Endothelial cell of hepatic sinusoid (primary cell): ENCODE results near the gene CFAP298.
"Not testable (repeated sequence)": the region's sequence is repeated elsewhere in the genome, so short reads cannot be mapped to it uniquely, and the experiment has no call there.

Experiments
- in situ Hi-C: cut with HindIII; loops from 2 replicates; pipeline ENCODE4 v1.10.0; 2017; ENCODE audit warnings: low sequenced_read_pairs

The CFAP298 gene

DNA sequence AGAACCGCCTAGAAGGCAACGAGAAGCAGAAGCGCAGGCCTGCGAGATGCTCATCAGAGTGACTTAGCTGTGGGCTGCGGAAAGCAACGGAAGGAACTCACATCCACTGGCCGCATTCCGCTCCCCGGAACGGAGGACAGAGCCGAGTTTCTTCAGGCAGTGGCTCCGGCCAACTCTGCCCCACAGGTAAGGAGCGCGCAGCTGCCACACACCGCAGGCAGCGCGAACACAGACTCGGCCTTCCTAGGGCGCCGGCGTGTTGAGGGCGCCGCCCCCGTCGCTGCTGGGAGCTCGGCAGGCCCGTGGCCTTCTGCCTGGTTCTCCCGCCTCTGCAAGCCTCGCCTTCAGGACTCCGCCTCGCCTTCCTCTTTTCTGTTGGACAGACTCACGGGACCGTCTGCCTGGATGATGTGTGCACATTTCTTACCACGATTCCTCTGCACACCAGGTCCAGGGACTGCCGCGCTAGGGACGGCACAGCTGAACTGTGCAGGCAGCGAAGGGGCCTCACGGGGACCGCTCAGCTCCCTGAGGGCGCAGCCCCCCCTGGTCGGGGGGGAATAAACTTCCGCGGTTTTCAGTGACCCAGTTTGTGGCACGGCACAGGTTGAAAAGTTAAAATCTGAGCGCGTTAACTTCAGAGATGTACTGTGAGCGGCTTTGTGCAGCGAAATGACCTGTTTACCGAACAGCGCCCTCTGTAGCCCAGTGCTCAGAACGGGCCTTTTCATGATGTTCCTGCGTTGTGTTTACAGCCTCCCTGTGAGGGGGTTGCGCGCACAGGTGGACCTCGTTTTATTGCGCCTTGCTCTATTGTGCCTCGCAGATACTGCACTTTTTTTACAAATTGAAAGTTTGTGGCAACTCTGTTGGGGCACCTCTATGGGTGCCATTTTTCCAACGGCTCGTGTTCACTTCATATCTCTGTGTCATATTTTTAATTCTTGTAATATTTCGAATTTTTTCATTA lies 42.6 kb downstream of the CFAP298 start:
- in situ Hi-C loops = no loop called here

DNA sequence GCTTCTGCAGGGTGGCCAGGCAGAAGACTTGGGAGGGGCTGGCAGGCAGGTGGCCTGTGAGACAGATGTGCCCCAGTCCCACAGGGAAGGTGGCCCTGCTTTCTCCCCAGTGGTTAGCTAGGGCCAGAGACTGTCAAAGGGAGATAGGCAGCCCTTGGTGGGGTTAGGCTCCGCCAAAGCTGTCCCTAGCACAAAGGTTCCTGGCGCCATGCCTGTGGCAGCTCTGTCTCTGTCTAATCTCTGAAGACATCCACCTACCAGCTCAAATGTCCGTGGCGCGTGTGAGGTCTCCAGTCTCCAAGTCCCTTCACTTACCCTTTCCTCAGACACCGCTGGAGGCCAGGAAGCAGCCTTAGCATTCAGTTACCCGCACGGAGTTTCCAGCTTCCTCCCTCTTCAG lies 44.6 kb downstream of the CFAP298 start:
- in situ Hi-C loops = no loop called here

DNA sequence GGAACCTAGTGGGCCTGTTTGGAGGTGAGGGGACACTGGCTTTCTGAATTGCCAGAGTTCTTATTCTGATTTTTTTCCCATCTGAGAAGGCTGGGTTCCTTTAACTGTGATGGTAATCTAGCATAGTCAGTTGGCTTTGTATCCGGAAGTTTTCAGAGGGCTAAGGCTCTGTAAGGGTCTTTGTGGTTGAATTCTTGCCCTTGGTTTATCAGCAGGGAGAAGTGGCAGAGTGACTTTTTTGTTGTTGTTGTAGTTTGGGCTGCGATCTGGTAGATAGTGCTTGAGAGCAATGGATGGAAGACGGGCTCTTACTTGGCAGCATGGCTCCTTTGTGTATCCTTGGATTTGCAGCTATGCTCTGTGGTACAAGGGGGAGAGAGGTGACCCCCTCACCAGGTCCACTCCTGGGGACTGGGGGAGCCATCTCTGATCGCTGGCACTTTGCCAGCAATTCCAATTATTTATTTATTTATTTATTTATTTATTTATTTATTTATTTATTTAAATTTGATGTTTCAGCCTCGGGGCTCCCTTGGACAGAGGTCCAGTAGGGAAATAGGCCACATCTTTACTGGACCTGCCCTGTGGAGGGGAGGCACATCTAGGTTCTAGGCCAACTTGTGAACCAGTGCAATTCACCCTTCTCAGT lies 45.3 kb downstream of the CFAP298 start:
- in situ Hi-C loops = no loop called here

DNA sequence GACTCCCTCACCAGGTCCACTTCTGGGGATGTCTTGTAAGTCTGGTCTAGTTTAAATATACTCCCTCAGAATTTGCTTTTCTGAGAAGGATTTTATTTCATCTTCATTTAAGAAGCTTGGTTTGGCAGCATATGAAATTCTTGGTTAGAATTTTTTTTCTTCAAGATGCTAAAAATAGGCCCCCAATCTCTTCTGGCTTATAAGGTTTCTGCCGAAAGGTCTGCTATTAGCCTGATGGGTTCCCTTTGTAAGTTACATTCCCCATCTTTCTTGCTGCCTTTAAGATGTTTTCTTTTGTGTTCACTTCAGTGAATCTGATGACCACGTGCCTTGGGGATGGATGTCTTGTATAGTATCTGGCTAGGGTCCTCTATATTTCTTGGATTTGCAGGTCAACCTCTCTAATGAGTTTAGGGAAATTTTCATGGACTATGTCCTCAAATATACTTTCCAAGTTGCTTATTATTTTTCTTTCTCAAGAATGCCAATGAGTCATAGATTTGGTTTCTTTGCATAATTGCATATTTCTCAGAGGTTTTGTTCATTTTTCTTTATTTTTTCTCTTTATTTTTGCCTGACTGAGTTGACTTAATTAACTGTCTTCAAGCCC lies 46.2 kb downstream of the CFAP298 start:
- in situ Hi-C loops = no loop called here

DNA sequence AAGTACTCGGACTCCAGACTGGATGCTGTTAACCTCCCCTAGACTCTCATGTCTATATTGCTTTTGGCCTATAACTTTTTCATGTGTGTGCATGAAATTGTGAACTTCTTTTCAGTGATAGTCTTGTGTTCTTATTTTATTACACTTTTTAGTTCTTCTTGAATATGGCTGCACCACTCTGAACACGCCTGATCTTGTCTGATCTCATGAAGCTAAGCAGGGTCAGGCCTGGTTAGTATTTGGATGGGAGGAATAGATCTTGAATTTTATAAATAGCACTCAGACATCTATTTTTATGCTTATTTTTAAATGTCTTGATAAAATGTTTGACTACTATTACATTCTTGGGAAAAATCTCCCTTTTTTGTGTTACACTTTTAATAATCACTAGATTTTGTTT lies 49.3 kb downstream of the CFAP298 start:
- in situ Hi-C loops = no loop called here

DNA sequence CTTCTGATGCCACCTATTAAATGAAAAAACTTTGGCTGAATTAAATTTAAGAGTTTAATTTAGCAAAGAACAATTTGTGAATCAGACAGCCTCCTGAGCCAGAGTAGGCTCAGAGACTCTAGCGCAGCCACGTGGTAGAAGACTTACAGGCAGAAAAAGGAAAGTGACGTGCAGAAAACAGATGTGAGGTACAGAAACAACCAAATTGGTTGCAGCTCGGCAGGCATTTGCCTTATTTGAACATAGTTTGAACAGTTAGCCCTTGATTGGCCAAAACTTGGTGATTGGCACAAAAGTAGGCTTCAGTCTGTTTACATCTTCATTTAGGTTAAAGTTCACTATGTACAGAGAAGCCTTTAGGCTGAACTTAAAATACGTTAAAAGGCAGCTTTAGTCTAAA lies 49.8 kb downstream of the CFAP298 start:
- in situ Hi-C loops = no loop called here

DNA sequence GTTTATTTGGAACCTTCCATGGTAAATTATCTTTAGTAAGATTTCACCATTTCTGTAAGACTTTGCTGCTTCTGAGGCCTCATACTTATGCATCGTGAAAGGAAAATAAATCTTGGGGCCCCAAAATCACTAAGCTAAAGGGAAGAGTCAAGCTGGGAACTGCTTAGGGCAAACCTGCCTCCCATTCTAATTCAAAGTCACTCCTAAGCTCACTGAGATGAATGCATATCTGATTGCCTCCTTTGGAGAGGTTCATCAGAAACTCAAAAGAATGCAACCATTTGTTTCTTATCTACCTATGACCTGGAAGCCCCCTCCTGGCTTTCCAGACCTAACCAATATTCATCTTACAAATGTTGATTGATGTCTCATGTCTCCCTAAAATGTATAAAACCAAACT lies 50.7 kb downstream of the CFAP298 start:
- in situ Hi-C loops = not testable (repeated sequence)

DNA sequence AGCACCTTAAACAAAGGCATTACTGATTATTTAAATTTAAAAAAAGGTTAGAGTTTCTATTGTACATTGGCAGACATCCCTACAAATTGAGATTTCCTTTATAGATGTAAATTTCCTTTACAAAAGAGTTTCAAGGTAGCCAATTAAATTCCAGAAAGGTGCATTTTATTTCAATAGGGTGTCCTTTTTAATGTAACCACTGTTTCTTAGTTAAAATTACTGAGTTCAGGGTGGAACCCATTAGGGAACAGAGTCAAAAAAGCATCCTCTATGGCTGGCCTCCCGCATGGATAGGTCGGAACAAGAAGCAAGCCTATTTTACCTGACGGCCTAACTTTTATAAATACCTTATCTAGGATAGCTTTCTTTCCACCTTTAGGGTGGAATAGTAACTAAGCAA lies 51.3 kb downstream of the CFAP298 start:
- in situ Hi-C loops = no loop called here

DNA sequence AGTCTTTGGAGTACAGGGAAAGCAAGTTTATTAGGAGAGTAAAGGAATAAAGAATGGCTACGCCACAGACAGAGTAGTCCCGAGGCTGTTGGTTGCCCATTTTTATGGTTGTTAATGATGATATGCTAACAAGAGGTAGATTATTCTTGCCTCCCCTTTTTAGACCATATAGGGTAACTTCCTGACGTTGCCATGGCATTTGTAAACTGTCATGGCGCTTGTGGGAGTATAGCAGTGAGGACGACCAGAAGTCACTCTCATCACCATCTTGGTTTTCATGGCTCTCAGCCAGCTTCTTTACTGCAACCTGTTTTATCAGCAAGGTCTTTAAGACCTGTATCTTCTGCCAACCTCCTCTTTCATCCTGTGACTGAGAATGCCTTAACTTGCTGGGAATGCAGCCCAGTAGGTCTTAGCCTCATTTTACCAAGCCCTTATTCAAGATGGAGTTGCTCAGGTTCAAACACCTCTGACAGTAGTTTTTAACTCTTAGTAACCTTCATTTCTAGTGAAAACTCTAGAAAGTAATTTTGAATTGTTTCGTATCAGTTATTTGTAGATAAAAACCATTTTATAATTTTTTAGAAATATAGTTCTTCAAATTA lies 53.1 kb downstream of the CFAP298 start:
- in situ Hi-C loops = no loop called here

DNA sequence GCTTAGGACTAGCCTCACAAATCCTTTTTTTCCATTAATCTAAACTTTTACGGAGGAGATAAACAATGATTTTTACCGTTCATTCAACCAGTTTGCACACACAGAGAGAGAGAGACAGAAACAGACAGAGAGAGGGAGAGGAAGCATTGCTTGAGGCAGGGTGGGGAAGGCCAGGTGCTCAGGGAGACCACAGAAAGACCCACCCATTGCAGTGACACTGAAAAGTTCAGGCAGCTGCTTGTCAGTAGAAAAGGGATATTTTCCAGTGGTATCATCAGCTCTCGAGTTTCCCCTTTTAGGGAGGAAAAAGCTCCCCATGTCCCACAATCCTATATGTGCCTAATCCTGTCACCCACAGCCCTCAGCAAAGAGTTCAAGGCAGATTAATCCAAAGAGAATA lies 54.1 kb downstream of the CFAP298 start:
- in situ Hi-C loops = no loop called here

DNA sequence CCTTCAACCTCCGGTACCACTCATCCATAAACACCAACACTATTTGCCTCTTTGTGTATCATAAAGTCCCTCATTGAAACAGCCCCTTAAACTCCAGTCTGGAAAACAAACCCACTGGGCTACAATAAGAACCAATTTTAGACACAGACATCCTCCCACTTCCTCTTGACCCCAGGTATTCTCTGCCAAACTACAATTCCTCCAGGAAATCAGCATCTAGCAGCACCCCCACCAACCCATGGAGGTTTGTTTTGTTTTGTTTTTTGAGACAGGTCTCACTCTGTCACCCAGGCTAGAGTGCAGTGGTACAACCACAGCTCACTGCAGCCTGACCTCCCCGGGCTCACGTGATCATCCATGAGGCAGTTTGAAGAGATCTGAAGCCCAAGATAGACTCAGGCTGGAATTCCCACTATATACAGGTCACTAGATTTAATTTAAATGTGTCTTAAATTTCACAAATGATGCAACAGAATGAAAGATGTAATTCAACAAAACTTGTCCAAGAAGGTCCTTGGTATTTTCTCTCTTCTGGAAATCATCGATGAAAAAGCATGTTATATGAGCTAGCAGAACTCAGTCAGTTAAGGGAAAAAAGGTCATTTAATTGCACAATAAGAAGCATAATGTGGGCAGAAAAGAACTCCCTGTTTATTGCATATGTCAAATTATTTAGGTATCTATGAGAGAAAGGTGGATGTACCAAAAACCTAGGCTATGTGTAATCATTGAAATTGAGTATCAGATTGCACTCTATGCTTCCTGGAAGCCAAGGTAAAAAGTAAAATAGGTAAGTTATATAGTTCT lies 57.1 kb downstream of the CFAP298 start:
- in situ Hi-C loops = no loop called here

DNA sequence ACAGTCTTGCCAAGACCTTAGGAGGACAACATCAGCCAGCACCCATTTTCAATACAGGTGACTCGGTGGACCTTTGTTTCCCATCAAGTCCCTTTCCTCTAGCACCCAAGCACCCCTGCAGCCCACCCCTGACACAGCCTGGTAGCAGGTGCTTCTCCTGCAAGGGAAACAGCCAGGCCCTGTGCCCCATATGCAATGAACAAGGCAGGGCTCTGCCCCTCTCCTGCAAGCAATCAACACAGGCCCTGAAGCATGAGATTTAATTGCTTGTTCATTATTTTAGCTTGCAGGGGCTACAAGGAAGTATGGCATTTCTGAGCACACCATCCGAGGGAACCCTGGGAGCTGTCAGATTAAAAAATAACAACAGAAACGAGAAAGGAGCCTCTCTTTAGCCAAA lies 62.3 kb downstream of the CFAP298 start:
- in situ Hi-C loops = no loop called here

DNA sequence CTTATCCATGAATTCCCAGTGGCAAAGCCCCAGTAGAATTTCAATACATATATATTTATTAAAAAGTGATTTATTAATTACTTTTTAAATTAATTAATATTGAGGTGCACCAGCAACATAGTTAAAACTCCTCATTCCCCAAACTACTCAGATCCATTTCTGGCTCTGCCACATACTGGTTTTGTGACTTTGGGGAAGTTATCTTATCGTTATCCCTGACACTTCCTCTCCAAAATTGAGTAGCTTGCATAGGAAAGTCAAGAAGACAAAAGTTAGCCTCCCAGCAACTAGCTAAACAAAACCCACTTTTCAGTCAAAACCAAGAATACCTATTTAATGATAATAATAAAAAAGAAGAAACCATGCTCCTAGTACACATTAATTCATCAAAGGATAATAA lies 62.7 kb downstream of the CFAP298 start:
- in situ Hi-C loops = no loop called here
